Type B pancreatic cell (in vitro differentiated cells): ENCODE measurements around the gene LINC00237. TPM values are rescaled to one million over a fixed set of nuclear protein-coding genes. Genes with fewer than 3 reads are reported as not detected.

ENCODE experiments used
- DNase-seq: peaks from one replicate; pipeline ENCODE4 v3.0.0; 2021; ENCODE audit warnings: mixed read lengths; ENCODE audit not compliant: unreplicated experiment; ENCODE audit errors: extremely low spot score
- H3K27ac Mint-ChIP-seq: 2 replicates; pipeline ENCODE4 v1.8.0; 2021; ENCODE audit warnings: mild to moderate bottlenecking, mixed read lengths
- H3K27me3 Mint-ChIP-seq: 2 replicates; pipeline ENCODE4 v1.8.0; 2021; ENCODE audit warnings: mixed read lengths
- H3K36me3 Mint-ChIP-seq: 2 replicates; pipeline ENCODE4 v1.8.0; 2021; ENCODE audit warnings: mixed read lengths
- H3K4me1 Mint-ChIP-seq: one replicate; pipeline ENCODE4 v1.8.0; 2021; ENCODE audit warnings: mixed read lengths; ENCODE audit not compliant: unreplicated experiment
- H3K4me3 Mint-ChIP-seq: 2 replicates; pipeline ENCODE4 v1.8.0; 2021; ENCODE audit warnings: mild to moderate bottlenecking, mixed read lengths
- H3K9me3 Mint-ChIP-seq: 2 replicates; pipeline ENCODE4 v1.8.0; 2021; ENCODE audit warnings: mixed read lengths
- total RNA-seq: library from RNA; stranded (reverse); gene quantifications from 2 replicates; pipeline ENCODE4 v1.2.1, GENCODE V29; 2021; ENCODE audit warnings: low replicate concordance
- TF ChIP-seq, protein P1 (sequence below): fragments of 200-600 bp; sonication (generic); conservative IDR thresholded peaks from 2 replicates; pipeline ENCODE4 v1.5.0; 2021; ENCODE audit warnings: antibody characterized with exemption, mild to moderate bottlenecking

LINC00237 gene
- total RNA-seq, 1 donor from 2014 or later, result not detected

DNA sequence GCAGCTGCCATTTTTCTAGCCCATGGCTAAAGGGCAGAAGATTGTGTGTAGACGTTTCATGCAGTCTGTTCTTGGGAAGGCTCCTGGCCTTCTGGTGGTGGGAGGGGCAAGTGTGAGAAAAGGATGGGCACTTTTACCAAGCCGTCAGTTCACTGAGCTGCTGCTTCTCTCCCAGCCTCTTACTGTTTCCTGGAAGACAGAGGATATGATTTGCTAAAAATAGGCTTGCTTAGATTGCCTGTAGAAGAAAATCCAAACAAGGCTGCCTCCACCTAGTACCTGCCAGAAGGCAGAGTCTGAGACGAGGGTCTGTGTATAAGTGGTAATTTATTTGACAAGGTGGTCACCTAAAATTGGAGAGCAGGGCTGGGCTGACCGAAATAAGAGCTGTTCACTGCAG is 27.2 kb upstream of the LINC00237 start:
- TF ChIP-seq, protein P1, sequence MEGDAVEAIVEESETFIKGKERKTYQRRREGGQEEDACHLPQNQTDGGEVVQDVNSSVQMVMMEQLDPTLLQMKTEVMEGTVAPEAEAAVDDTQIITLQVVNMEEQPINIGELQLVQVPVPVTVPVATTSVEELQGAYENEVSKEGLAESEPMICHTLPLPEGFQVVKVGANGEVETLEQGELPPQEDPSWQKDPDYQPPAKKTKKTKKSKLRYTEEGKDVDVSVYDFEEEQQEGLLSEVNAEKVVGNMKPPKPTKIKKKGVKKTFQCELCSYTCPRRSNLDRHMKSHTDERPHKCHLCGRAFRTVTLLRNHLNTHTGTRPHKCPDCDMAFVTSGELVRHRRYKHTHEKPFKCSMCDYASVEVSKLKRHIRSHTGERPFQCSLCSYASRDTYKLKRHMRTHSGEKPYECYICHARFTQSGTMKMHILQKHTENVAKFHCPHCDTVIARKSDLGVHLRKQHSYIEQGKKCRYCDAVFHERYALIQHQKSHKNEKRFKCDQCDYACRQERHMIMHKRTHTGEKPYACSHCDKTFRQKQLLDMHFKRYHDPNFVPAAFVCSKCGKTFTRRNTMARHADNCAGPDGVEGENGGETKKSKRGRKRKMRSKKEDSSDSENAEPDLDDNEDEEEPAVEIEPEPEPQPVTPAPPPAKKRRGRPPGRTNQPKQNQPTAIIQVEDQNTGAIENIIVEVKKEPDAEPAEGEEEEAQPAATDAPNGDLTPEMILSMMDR, result no peak
- Mint-ChIP-seq H3K4me3 (no peak overlapping the region), H3K9me3 (no peaks in the 10 kb centered on the region), H3K36me3 (peaks cover 10% of the 10 kb centered on the region), H3K4me1 (no peaks in the 10 kb centered on the region), H3K27me3 (no peaks in the 10 kb centered on the region), H3K27ac (no peak overlapping the region)
- no peak for DNase-seq

DNA sequence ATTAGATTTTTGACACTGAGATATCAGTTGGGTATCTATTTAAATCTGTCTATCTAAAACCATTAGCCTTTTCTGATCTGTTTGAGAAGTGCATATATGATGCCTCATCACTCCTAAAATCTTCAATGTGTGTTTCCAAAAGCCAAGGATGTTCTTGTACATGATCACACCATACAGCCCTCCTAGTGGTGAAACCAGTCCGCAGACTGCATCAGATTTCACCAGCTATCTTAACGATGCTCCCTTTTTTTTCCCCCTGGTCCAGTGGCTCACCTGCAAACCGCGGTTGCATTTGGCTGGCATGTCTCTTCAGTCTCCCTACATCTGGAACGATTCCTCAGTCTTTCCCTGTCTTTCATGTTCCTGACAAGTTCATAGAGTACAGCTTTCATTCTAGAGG is 23.7 kb upstream of the LINC00237 start:
- no peak for DNase-seq
- H3K4me1 Mint-ChIP-seq, result peaks cover 9% of the 10 kb centered on the region
- no peak overlapping the region for H3K4me3 Mint-ChIP-seq

DNA sequence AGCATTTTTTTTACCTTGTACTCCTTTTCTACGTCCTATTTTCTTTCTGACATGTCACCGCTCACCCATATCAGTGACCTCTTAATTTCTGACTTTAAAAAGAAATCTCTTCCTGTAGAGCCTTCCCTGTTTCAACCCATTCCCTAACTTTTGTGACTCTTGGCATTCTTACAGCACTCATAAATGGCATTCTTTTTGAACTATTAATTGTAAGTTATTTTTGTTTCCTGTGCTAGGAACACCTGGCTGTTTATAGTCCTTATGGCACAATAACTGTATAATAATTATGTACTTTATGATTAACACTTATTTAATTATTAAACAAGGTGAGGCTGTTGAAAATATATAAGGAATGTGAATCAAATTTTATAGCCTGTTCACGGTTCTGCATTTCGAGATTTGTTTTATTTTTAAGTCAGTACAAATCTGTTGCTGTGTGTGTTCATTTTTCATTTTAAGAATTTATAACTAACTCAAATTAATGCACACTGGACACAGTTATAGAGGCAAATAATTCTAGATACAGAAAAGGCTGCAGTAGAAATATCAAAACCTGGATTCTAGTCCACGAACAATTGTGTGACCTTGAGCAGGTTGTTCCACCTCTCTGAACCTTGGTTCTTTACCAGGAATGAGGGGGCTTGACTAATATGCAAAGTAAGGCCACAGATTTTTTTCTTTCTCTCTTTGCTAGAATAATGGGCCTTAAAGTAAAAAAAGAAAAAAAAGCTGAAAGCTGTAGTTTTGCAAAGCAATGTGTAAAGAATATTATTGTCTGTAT is 21.2 kb upstream of the LINC00237 start:
- H3K4me3 Mint-ChIP-seq, result peak overlapping the region; percentile 91
- H3K36me3 Mint-ChIP-seq, result no peaks in the 10 kb centered on the region
- peaks cover 9% of the 10 kb centered on the region for H3K4me1 Mint-ChIP-seq

More for the DNA sequence above, 23.7 kb upstream of the LINC00237 start:
- TF ChIP-seq, protein P1, result peak; percentile 46
- Mint-ChIP-seq H3K36me3 (peaks cover 4% of the 10 kb centered on the region), H3K9me3 (no peaks in the 10 kb centered on the region), H3K27ac (no peak overlapping the region), H3K27me3 (no peaks in the 10 kb centered on the region)

DNA sequence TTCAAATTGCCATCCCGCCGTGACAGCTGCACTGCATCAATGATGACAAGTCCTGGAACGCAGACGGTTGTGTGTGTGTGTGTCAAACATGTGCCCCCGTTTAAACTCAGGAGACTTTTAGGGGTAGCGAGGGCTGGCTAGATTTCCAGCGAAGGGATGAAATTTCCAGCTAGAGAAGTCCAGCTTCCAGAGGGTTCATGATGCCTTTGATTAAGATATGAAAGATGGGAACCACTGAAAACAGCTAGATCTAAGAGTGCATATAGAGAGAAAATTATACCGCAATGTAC is 20.4 kb upstream of the LINC00237 start:
- DNase-seq, result no peak
- Mint-ChIP-seq H3K9me3 (no peaks in the 10 kb centered on the region), H3K4me3 (peak overlapping the region; percentile 91), H3K36me3 (no peaks in the 10 kb centered on the region), H3K27me3 (no peaks in the 10 kb centered on the region), H3K4me1 (peaks cover 9% of the 10 kb centered on the region), H3K27ac (peak overlapping the region; percentile 79)
- TF ChIP-seq, protein P1, result no peak

More for the DNA sequence above, 21.2 kb upstream of the LINC00237 start:
- no peak for DNase-seq
- TF ChIP-seq, protein P1, result no peak
- no peak overlapping the region for H3K27ac Mint-ChIP-seq
- H3K27me3 Mint-ChIP-seq, result no peaks in the 10 kb centered on the region
- no peaks in the 10 kb centered on the region for H3K9me3 Mint-ChIP-seq

DNA sequence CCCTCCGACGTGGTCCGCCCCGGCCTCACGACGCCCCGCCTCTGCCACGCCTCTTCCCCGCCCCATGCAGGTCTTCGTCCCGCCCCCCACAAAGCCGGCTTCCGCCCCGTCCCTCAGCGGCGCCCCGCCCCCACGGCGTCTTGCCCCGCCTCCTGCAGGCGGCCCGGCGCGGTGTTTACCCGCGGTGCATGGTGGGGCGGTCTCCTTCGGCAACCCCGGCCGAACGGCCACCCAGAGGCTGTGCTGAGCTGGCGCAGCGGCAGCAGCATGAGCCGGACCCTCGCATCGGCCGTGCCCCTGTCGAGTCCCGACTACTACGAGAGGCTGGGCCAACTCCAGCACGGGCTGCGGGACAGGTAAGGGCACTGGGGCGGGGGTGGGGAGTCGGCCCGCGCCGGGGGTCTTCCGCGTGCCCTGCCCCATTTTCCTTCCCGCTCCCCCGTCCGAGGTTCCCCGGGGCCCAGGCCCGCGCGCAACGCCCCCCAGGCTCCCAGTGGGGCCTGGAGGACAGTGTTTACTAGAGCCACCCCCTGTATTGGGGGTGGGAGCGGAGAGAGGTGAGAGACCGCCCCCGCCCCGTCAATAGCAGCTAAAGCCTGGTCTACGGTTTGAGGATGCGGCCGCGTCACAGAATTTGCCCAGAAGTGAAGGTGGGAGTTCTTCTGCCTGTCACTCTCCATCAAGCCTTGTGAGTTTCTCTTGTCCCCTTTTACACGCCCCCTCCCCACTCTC is 19.9 kb upstream of the LINC00237 start, which contains the start of gene KIZ:
TSS of gene KIZ (plus strand) at position 234 of the 732 bp plus-strand sequence. CDS start at position 268, 34 bp downstream.
- DNase-seq, result peak; percentile 99
- H3K4me3 Mint-ChIP-seq, result peak within 1 kb of the TSS; percentile 91
- no peaks in the 10 kb centered on the region for H3K36me3 Mint-ChIP-seq
- no peaks in the 10 kb centered on the region for H3K27me3 Mint-ChIP-seq
- H3K9me3 Mint-ChIP-seq, result no peaks in the 10 kb centered on the region
- peak within 1 kb of the TSS; percentile 79 for H3K27ac Mint-ChIP-seq
- H3K4me1 Mint-ChIP-seq, result peaks cover 9% of the 10 kb centered on the region
- TF ChIP-seq, protein P1, result peak; percentile 66
